Right renal pelvis (tissue), 4 donors: Measurements from ENCODE around the gene HNF1A. TPM values are rescaled to one million over a fixed set of nuclear protein-coding genes. Genes with fewer than 3 reads are reported as not detected.
"Not testable (repeated sequence)": the region's sequence is repeated elsewhere in the genome, so short reads cannot be mapped to it uniquely, and the experiment has no call there.

Source experiments
- DNase-seq, 4 donors: peaks; one replicate each; pipeline ENCODE4 v3.0.0-alpha.2; 2013; ENCODE audit warnings: low read depth in 4 of 4, low spot score in 3 of 4, missing footprints in 1 of 4
- polyA plus RNA-seq, 4 donors: library from polyadenylated mRNA; unstranded; fragments of 120-200 nt; gene quantifications; one replicate each; pipeline ENCODE4 v1.2.1, GENCODE V29; 2013; ENCODE audit not compliant: insufficient read length in 4 of 4

Gene HNF1A
- polyA plus RNA-seq, 4 donors = 13.2 to 21.0 (median 15.1) TPM

DNA sequence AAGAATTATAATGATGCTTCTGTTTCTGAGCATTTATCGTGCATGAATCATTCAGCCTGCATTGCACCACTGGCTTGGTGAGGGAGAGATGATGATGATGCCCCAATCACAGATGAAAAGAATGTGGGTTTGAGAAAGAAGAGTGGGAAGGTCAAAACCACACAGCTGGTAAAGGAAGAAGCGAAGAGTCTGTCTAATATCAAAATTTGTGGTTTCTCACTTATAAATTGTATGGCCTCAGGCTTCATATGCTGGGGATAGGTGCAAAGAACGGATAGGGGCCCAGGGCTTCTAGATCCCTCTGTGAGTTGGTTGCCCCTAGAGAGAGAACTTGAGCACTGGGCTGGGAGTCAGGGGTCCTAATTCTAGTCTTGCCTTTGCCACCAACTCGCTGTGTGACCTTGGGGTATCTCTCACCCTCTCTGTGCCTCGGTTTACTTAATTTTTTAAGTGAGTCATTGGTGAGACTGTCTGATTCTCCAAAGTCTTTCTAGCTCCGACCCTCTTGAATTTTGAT is 58.5 kb downstream of the HNF1A start:
- no peak for DNase-seq

DNA sequence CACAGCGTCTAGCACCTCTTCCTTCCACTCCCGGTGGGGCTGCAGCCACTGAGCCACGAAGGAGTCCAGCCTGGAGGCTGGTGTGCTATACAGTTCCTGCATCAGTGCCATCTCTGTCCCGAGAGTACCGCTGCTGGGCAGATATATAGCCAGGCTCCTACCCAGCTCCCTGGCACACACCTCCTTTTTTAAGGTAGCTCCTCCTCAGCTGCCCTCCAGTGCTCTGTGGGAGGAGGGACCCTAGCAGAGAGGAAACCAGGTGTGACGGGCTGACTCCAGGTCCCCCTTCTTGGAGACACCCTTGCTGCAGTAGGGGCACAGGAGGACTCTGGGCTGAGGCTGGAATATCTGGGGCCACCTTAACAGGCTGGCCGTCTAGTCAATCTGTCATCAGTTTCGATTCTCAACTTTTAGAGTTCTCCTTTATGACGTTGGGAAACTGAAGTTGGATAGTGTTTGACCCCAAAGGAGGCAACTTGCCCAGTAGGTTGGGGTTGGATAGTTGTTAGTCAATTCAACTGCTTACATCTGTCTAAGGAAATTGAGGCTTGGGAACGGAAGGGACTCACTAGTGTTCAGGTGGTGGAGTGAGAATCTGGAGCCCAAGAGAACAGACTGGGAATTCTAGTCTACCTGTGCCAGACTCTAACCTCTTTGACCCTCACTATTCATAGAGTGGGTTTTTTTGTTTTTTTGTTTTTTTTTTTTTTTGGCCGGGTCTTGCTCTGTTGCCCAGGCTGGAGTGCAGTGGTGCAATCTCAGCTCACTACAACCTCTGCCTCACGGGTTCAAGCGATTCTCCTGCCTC is 60.7 kb downstream of the HNF1A start, which contains the start of gene OASL:
TSS of gene OASL (minus strand) at position 386 of the 808 bp plus-strand sequence. CDS start at position 111, 275 bp downstream.
- no peak for DNase-seq

DNA sequence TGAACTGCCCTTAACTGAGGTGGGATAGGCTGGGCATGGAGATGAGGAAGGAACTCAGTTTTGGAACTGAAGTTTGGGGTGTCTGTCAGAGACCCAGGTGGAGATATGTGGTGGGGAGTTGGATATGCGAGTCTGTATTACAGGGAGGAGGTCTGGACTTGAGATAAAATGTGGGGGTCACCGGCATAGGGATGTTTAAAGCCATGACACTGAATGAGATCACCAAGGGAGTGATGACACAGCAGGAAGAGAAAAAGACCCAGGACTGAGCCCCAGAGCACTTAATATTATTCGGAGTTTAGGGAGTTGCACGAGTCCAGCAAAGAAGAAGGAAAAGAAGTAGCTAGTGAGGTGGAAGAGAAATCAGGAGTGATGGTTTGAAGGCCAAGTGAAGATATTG is 64.7 kb downstream of the HNF1A start:
- DNase-seq = no peak

DNA sequence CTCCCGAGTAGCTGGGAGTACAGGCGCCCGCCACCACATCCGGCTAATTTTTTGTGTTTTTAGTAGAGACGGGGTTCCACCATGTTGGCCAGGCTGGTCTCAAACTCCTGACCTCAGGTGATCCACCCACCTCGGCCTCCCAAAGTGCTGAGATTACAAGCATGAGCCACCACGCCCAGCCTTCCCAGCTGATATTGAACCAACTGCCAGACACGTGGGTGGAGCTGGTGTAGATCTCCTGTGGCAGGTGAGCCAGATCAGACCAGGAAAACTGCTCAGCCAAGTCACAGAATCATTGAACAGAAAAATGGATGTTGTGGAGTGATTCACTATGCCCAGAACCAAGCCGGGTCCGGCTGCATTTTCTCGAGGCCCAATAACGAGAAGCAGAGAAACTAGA is 69.1 kb downstream of the HNF1A start:
- DNase-seq = not testable (repeated sequence)

DNA sequence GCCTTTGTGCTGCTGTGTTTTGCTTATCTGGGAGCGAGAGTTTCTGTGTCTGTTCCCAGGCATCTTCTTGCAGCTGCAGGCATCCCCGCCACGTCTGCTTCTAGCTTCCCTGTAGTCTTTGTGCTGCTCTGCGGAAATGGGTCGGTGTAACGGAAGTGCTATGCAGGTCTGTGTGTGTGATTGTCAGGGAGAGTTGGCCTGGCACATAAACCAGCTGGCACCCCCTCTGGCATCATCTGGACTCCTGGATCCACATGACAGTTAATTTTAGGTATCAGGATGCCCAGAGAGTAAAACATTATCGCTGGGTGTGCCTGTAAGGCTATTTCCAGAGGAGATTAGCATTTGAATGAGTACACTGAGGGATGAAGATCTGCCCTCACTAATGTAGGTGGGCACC is 70.1 kb downstream of the HNF1A start:
- no peak for DNase-seq

DNA sequence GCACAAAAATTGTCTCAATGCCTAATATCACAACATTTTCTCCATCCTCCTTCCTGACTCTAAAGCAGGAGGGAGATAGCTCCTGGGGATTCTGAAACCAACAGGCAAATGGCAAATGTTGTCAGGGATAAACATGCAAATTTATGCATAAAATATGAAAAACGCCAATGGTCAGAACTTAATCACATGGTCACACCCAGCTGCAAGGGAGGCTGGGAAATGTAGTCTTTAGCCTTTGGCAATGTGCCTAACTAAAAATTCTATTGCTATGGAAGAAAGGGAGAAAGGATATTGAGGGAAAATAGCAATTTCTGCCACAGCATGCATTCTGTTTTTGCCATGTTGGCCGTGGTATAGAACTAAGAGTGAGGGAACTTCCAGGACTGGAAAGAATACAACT is 72.4 kb downstream of the HNF1A start:
- no peak for DNase-seq

Other genes starting within 250 kb of the HNF1A start
- gene SPPL3, start 74.2 kb upstream of the HNF1A start, polyA plus RNA-seq = 100 to 1,000 TPM in 1 of 4 donors, 10 to 100 TPM in 3; 81.1 to 102 (median 95.2) TPM
- 10 to 100 TPM; 16.5 to 19.2 (median 18.1) TPM for gene C12orf43, start 37.9 kb downstream of the HNF1A start, polyA plus RNA-seq
- under 1 TPM in 3 of 4 donors, not detected in 1; 0.13 to 0.21 (median 0.19) TPM for gene OASL, start 60.7 kb downstream of the HNF1A start, polyA plus RNA-seq
- under 1 TPM; 0.71 to 0.99 (median 0.85) TPM for gene P2RX7, start 154.3 kb downstream of the HNF1A start, polyA plus RNA-seq
- gene P2RX4, start 231.6 kb downstream of the HNF1A start, polyA plus RNA-seq = 10 to 100 TPM; 32.1 to 38.8 (median 33.8) TPM